Stomach (tissue), 19 donors: Measurements from ENCODE around the gene ZNF620. TPM values are rescaled to one million over a fixed set of nuclear protein-coding genes. Genes with fewer than 3 reads are reported as not detected.

Experiments used
- DNase-seq, 2 donors: peaks; one replicate each; pipeline versions ENCODE4 v3.0.0 to v3.0.0-alpha.2; 2013 to 2019
- H3K27ac ChIP-seq, 5 donors: fragments of 200-600 bp in 4 of 5; sonication (generic) in 4 of 5; one replicate each; pipeline ENCODE4 v1.5.1; 2013 to 2019; ENCODE audit warnings: mild to moderate bottlenecking in 1 of 5, moderate library complexity in 1 of 5
- H3K27me3 ChIP-seq, 3 donors: fragments of 200-600 bp; sonication (generic); one replicate each; pipeline ENCODE4 v1.5.1; 2017 to 2019; ENCODE audit warnings: mixed run types in 1 of 3
- H3K36me3 ChIP-seq, 4 donors: fragments of 200-600 bp; sonication (generic); 1 replicate in 3 of 4; 2 replicates in 1 of 4; pipeline ENCODE4 v1.5.1; 2016 to 2019
- H3K4me1 ChIP-seq, 4 donors: fragments of 200-600 bp; sonication (generic); one replicate each; pipeline ENCODE4 v1.5.1; 2016 to 2019
- H3K4me3 ChIP-seq, 4 donors: fragments of 200-600 bp; sonication (generic) in 3 of 4; one replicate each; pipeline ENCODE4 v1.5.1; 2016 to 2019; ENCODE audit warnings: mild to moderate bottlenecking in 1 of 4
- H3K9me3 ChIP-seq, 4 donors: fragments of 200-600 bp; sonication (generic); one replicate each; pipeline ENCODE4 v1.5.1; 2016 to 2019
- CTCF ChIP-seq, 7 experiments: fragments of 450-650 bp in 4 of 7; fragments of 200-600 bp in 3 of 7; sonication (generic) in 3 of 7; IDR thresholded peaks; one replicate each; pipeline ENCODE4 v1.5.1; 2016 to 2019; ENCODE audit warnings: antibody characterized with exemption in 7 of 7, control low read depth in 2 of 7, mild to moderate bottlenecking in 1 of 7
- EP300 ChIP-seq: sonication (generic); formaldehyde crosslinking; IDR thresholded peaks from one replicate; pipeline ENCODE4 v1.6.1; 2017; ENCODE audit warnings: antibody characterized with exemption
- POLR2A ChIP-seq, 4 donors: fragments of 450-650 bp; IDR thresholded peaks; one replicate each; pipeline ENCODE4 v1.6.1; 2016; ENCODE audit warnings: antibody characterized with exemption in 4 of 4, control low read depth in 2 of 4, mild to moderate bottlenecking in 1 of 4, moderate library complexity in 1 of 4
- POLR2AphosphoS5 ChIP-seq, 3 donors: sonication (generic); formaldehyde crosslinking; IDR thresholded peaks; one replicate each; pipeline ENCODE4 v1.6.1; 2016; ENCODE audit warnings: antibody characterized with exemption in 3 of 3
- WGBS, 5 donors: extraction: QIAGEN DNeasy Blood & Tissue Kit in 3 of 5; methylation state at CpG; one replicate each; pipeline versions ENCODE4 v1.1.5 to v1.1.7; 2013 to 2018; 5-methylcytosine and 5-hydroxymethylcytosine counted together
- intact Hi-C: fragments of 100-400 bp; cut with DNase I; formaldehyde crosslinking; loops from one replicate; pipeline ENCODE4 v1.15.1; 2023; ENCODE audit warnings: low total_unique reads
- long read RNA-seq, 10 donors: transcript quantifications; one replicate each; lab custom pipeline, GENCODE V29; 2026
- polyA plus RNA-seq, 3 donors: library from polyadenylated mRNA; stranded (reverse); fragments of 200-250 nt; gene quantifications; one replicate each; pipeline ENCODE4 v1.2.3, GENCODE V29; 2013
- total RNA-seq, 5 donors: library from RNA; depleted of rRNA; stranded (reverse); fragments of >200 nt; gene quantifications; one replicate each; pipeline versions ENCODE4 v1.1.0 to v1.2.3, GENCODE V29; 2014 to 2016
- donor health status: healthy with polysubstance abuse.
- donor health status: Bipolar disorder and iron deficiency.
- donor health status: healthy.

Gene ZNF620
- total RNA-seq (10 to 100 TPM in 1 of 5 donors, 1 to 10 TPM in 3, not detected in 1; 1.3 to 77.0 (median 4.2) TPM), polyA plus RNA-seq (1 to 10 TPM in 2 of 3 donors, under 1 TPM in 1; 0.92 to 1.9 (median 1.0) TPM)
- long read RNA-seq, donor 1, partial matches to known transcripts = 0 of 1 reads
- long read RNA-seq, donor 1, other reads (novel, unspliced or antisense) = 0 of 1 reads
- long read RNA-seq, donor 2 = 0 reads
- long read RNA-seq, donor 3, partial matches to known transcripts = 0 of 1 reads
- long read RNA-seq, donor 3, other reads (novel, unspliced or antisense) = 0 of 1 reads
- long read RNA-seq, donor 4 = 0 reads
- long read RNA-seq, donor 5, partial matches to known transcripts = 0 of 2 reads
- long read RNA-seq, donor 5, other reads (novel, unspliced or antisense) = 0 of 2 reads
- long read RNA-seq, donor 6 = 0 reads
- long read RNA-seq, donor 7, partial matches to known transcripts = 0 of 1 reads
- long read RNA-seq, donor 7, other reads (novel, unspliced or antisense) = 0 of 1 reads
- long read RNA-seq, donor 8, partial matches to known transcripts = 0 of 1 reads
- long read RNA-seq, donor 8, other reads (novel, unspliced or antisense) = 0 of 1 reads
- long read RNA-seq, donor 9, partial matches to known transcripts = 0 of 1 reads
- long read RNA-seq, donor 9, other reads (novel, unspliced or antisense) = 0 of 1 reads
- long read RNA-seq, donor 10, partial matches to known transcripts = 0 of 2 reads
- long read RNA-seq, donor 10, other reads (novel, unspliced or antisense) = 0 of 2 reads

GRCh38 chr3:40505599-40506462 is at the start of gene ZNF620:
Gene ZNF620 (plus strand): TSS chr3:40506039. CDS start chr3:40506353, 314 bp downstream.
- peak; percentile 86 to 95 for DNase-seq
- intact Hi-C loops = no loop called here
- no peaks in the 10 kb centered on the region for H3K9me3 ChIP-seq
- peak within 1 kb of the TSS; percentile 79 to 88 (median 84) for H3K27ac ChIP-seq
- no peaks in the 10 kb centered on the region for H3K27me3 ChIP-seq
- TF ChIP-seq POLR2A (IDR thresholded peaks at IDR 0.05) (no peak), EP300 (no peak), POLR2AphosphoS5 (IDR thresholded peaks at IDR 0.05) (peak; percentile 68 to 78 (median 73)), CTCF (IDR thresholded peaks at IDR 0.05) (peak in 1 of 7 experiments; percentile 17)
- 2 to 6% (median 5%) methylated on average over 44 of the region's 44 CpGs for WGBS, 5 donors
- H3K36me3 ChIP-seq = peaks cover 0 to 15% (median 11%) of the 10 kb centered on the region in 4 donors
- H3K4me1 ChIP-seq = peaks cover 4 to 30% (median 9%) of the 10 kb centered on the region in 4 donors
- peak within 1 kb of the TSS; percentile 57 to 75 (median 62) for H3K4me3 ChIP-seq

- H3K9me3 ChIP-seq = no peaks in the 10 kb centered on the region
- TF ChIP-seq CTCF (IDR thresholded peaks at IDR 0.05) (no peak), POLR2A (IDR thresholded peaks at IDR 0.05) (no peak), POLR2AphosphoS5 (IDR thresholded peaks at IDR 0.05) (no peak), EP300 (no peak)
- 49 to 57% (median 54%) methylated on average over 29 of the region's 29 CpGs for WGBS, 5 donors
- H3K36me3 ChIP-seq = peaks cover 23 to 34% (median 34%) of the 10 kb centered on the region in 4 donors
- no peak for DNase-seq
- peaks cover 30 to 69% (median 49%) of the 10 kb centered on the region in 4 donors for H3K4me1 ChIP-seq
- peak overlapping the region; percentile 92 to 98 (median 97) for H3K4me3 ChIP-seq
- peak overlapping the region in 4 of 5 donors; percentile 91 to 95 (median 92) for H3K27ac ChIP-seq
- H3K27me3 ChIP-seq = no peaks in the 10 kb centered on the region
- intact Hi-C loops = no loop called here
Measured at GRCh38 chr3:40456279-40456939, 49.4 kb upstream of the ZNF620 start.

- peaks cover 30 to 42% (median 42%) of the 10 kb centered on the region in 4 donors for H3K36me3 ChIP-seq
- peaks cover 24 to 61% (median 43%) of the 10 kb centered on the region in 4 donors for H3K4me1 ChIP-seq
- DNase-seq = peak; percentile 97 to 99
- H3K27ac ChIP-seq = peak within 1 kb of the TSS; percentile 90 to 95 (median 92)
- 0 to 1% (median 0%) methylated on average over 41 to 79 of the region's 79 CpGs for WGBS, 5 donors
- peak within 1 kb of the TSS; percentile 92 to 98 (median 97) for H3K4me3 ChIP-seq
- TF ChIP-seq EP300 (no peak), CTCF (IDR thresholded peaks at IDR 0.05) (no peak), POLR2A (IDR thresholded peaks at IDR 0.05) (peak in 2 of 4 donors; percentile 73 to 89), POLR2AphosphoS5 (IDR thresholded peaks at IDR 0.05) (peak; percentile 97 to 99 (median 98))
- H3K9me3 ChIP-seq = no peaks in the 10 kb centered on the region
- H3K27me3 ChIP-seq = no peaks in the 10 kb centered on the region
- intact Hi-C loops = no loop called here
Measured at GRCh38 chr3:40456940-40457823, 48.7 kb upstream of the ZNF620 start, which contains the start of gene RPL14. Gene RPL14 (plus strand): TSS chr3:40457339. CDS start chr3:40457472, 133 bp downstream.
